HUES64 (cell line): ENCODE data around the gene GMPR2.

Source experiments
- H3K27ac ChIP-seq: 2 replicates; pipeline ENCODE4 v1.7.0; 2013; ENCODE audit warnings: low read depth, low read length, inconsistent platforms
- H3K27me3 ChIP-seq: 2 replicates; pipeline ENCODE4 v1.6.1; 2013; ENCODE audit warnings: mild to moderate bottlenecking, low read length; ENCODE audit not compliant: insufficient read depth
- H3K36me3 ChIP-seq: 2 replicates; pipeline ENCODE4 v1.6.1; 2013; ENCODE audit warnings: mild to moderate bottlenecking, low read length; ENCODE audit not compliant: insufficient read depth
- H3K4me1 ChIP-seq: 2 replicates; pipeline ENCODE4 v1.6.1; 2013; ENCODE audit warnings: mild to moderate bottlenecking, low read length, moderate library complexity; ENCODE audit not compliant: insufficient read depth
- H3K4me3 ChIP-seq: 2 replicates; pipeline ENCODE4 v1.5.1; 2013; ENCODE audit warnings: mild to moderate bottlenecking, low read length, moderate library complexity
- H3K9ac ChIP-seq: 2 replicates; pipeline ENCODE4 v1.6.1; 2013; ENCODE audit warnings: mild to moderate bottlenecking, low read depth, low read length
- H3K9me3 ChIP-seq: 2 replicates; pipeline ENCODE4 v1.6.1; 2013; ENCODE audit warnings: low read depth, low read length; ENCODE audit not compliant: insufficient read depth
- WGBS: fragments of 150-250, 120-280 bp; methylation state at CpG from one replicate; pipeline ENCODE4 v1.1.7; 2013; ENCODE audit warnings: missing lambda C conversion rate; 5-methylcytosine and 5-hydroxymethylcytosine counted together

Gene GMPR2

GRCh38 chr14:24272467-24272866 is 39.7 kb downstream of the GMPR2 start:
- Histone ChIP-seq H3K4me3 (no peak overlapping the region), H3K4me1 (no peaks in the 10 kb centered on the region), H3K27me3 (no peaks in the 10 kb centered on the region), H3K36me3 (0 out of 2 replicates have a peak, but pooled peaks cover 4% of the 10 kb centered on the region), H3K27ac (no peak overlapping the region), H3K9ac (no peak overlapping the region), H3K9me3 (no peaks in the 10 kb centered on the region)
- 86% methylated on average over 2 of the region's 2 CpGs for WGBS

- H3K9me3 ChIP-seq = no peaks in the 10 kb centered on the region
- H3K27ac ChIP-seq = no peak overlapping the region
- WGBS = 83% methylated on average over 2 of the region's 3 CpGs
- H3K27me3 ChIP-seq = no peaks in the 10 kb centered on the region
- H3K4me3 ChIP-seq = no peak overlapping the region
- no peaks in the 10 kb centered on the region for H3K36me3 ChIP-seq
- H3K4me1 ChIP-seq = no peaks in the 10 kb centered on the region
- no peak overlapping the region for H3K9ac ChIP-seq
Observed at GRCh38 chr14:24273422-24273998, 40.8 kb downstream of the GMPR2 start.

GRCh38 chr14:24274101-24274543 is 41.4 kb downstream of the GMPR2 start:
- Histone ChIP-seq H3K4me1 (no peaks in the 10 kb centered on the region), H3K4me3 (no peak overlapping the region), H3K9me3 (no peaks in the 10 kb centered on the region), H3K27ac (no peak overlapping the region), H3K36me3 (no peaks in the 10 kb centered on the region), H3K27me3 (no peaks in the 10 kb centered on the region), H3K9ac (no peak overlapping the region)
- 88% methylated on average over 3 of the region's 3 CpGs for WGBS

- no peaks in the 10 kb centered on the region for H3K36me3 ChIP-seq
- no peaks in the 10 kb centered on the region for H3K9me3 ChIP-seq
- H3K27me3 ChIP-seq = no peaks in the 10 kb centered on the region
- H3K27ac ChIP-seq = no peak overlapping the region
- H3K9ac ChIP-seq = no peak overlapping the region
- WGBS = 94% methylated on average over 6 of the region's 6 CpGs
- H3K4me3 ChIP-seq = no peak overlapping the region
- no peaks in the 10 kb centered on the region for H3K4me1 ChIP-seq
Observed at GRCh38 chr14:24277071-24277470, 44.3 kb downstream of the GMPR2 start.

- Histone ChIP-seq H3K9ac (no peak overlapping the region; the same call in 1 of the 2 replicates), H3K4me3 (no peak overlapping the region), H3K4me1 (no peaks in the 10 kb centered on the region), H3K27ac (no peak overlapping the region), H3K36me3 (no peaks in the 10 kb centered on the region), H3K27me3 (no peaks in the 10 kb centered on the region), H3K9me3 (no peaks in the 10 kb centered on the region)
- whole genome bisulfite sequencing = 94% methylated on average over 11 of the region's 11 CpGs
Observed at GRCh38 chr14:24277606-24278321, 45.0 kb downstream of the GMPR2 start.

GRCh38 chr14:24278424-24278823 is 45.7 kb downstream of the GMPR2 start:
- WGBS = 94% methylated on average over 5 of the region's 5 CpGs
- no peak overlapping the region for H3K9ac ChIP-seq
- H3K9me3 ChIP-seq = no peaks in the 10 kb centered on the region
- no peak overlapping the region for H3K27ac ChIP-seq
- no peaks in the 10 kb centered on the region for H3K27me3 ChIP-seq
- H3K36me3 ChIP-seq = no peaks in the 10 kb centered on the region
- no peaks in the 10 kb centered on the region for H3K4me1 ChIP-seq
- no peak overlapping the region for H3K4me3 ChIP-seq

GRCh38 chr14:24279301-24280186 is 46.8 kb downstream of the GMPR2 start:
- Histone ChIP-seq H3K9ac (no peak overlapping the region; the same call in 1 of the 2 replicates), H3K4me1 (no peaks in the 10 kb centered on the region), H3K27me3 (no peaks in the 10 kb centered on the region), H3K36me3 (no peaks in the 10 kb centered on the region), H3K4me3 (no peak overlapping the region), H3K9me3 (no peaks in the 10 kb centered on the region), H3K27ac (no peak overlapping the region)
- 90% methylated on average over 11 of the region's 11 CpGs for WGBS

- Histone ChIP-seq H3K27ac (no peak overlapping the region), H3K36me3 (no peaks in the 10 kb centered on the region), H3K4me3 (no peak overlapping the region), H3K9ac (no peak overlapping the region), H3K27me3 (no peaks in the 10 kb centered on the region), H3K4me1 (no peaks in the 10 kb centered on the region), H3K9me3 (no peaks in the 10 kb centered on the region)
- WGBS = 92% methylated on average over 6 of the region's 6 CpGs
Observed at GRCh38 chr14:24280797-24281460, 48.2 kb downstream of the GMPR2 start.

- H3K27me3 ChIP-seq = no peaks in the 10 kb centered on the region
- H3K27ac ChIP-seq = no peak overlapping the region
- WGBS = 90% methylated on average over 7 of the region's 7 CpGs
- H3K4me1 ChIP-seq = no peaks in the 10 kb centered on the region
- H3K9me3 ChIP-seq = no peaks in the 10 kb centered on the region
- H3K4me3 ChIP-seq = no peak overlapping the region
- H3K9ac ChIP-seq = no peak overlapping the region
- no peaks in the 10 kb centered on the region for H3K36me3 ChIP-seq
Observed at GRCh38 chr14:24281636-24282035, 48.9 kb downstream of the GMPR2 start.

- H3K9me3 ChIP-seq = no peaks in the 10 kb centered on the region
- no peaks in the 10 kb centered on the region for H3K27me3 ChIP-seq
- H3K36me3 ChIP-seq = no peaks in the 10 kb centered on the region
- 80% methylated on average over 3 of the region's 3 CpGs for WGBS
- H3K4me3 ChIP-seq = no peak overlapping the region
- H3K27ac ChIP-seq = no peak overlapping the region
- no peaks in the 10 kb centered on the region for H3K4me1 ChIP-seq
- H3K9ac ChIP-seq = no peak overlapping the region
Observed at GRCh38 chr14:24282736-24283135, 50.0 kb downstream of the GMPR2 start.
